GM12878 (cell line): ENCODE data around the gene CD248. TPM values are rescaled to one million over a fixed set of nuclear protein-coding genes. Genes with fewer than 3 reads are reported as not detected.
A peak's percentile ranks its signal among the peaks of the same experiment; 100 is the strongest.

ENCODE experiments used
- ATAC-seq: fragments of 200-7000 bp; cut with Tn5 transposase; 3 replicates; pipeline ENCODE4 v1.9.1; 2020; ENCODE audit warnings: mild to moderate bottlenecking, moderate library complexity
- BruUV-seq: library from RNA; stranded (reverse); fragments of 400-500 nt; replicated peaks from 2 replicates; lab custom pipeline; 2021; lab: Mats Ljungman, UMichigan
- CTCF ChIA-PET: fragments of 300-600 bp; sonication (Branson Sonifier 250); formaldehyde crosslinking; extraction: SDS; loops from one replicate; lab custom pipeline; 2021; ENCODE audit warnings: inconsistent platforms; lab: Yijun Ruan, JAX
- POLR2A ChIA-PET: fragments of 350-600 bp; formaldehyde crosslinking; extraction: SDS; loops from one replicate; lab custom pipeline; 2021; ENCODE audit warnings: inconsistent platforms; lab: Charles Lee
- RAD21 ChIA-PET: fragments of 300-600 bp; sonication (Branson Sonifier 250); formaldehyde crosslinking; loops from one replicate; lab custom pipeline; 2023; ENCODE audit warnings: antibody characterized with exemption; ENCODE audit not compliant: unreplicated experiment; lab: Charles Lee
- SMC1A ChIA-PET: fragments of 300-600 bp; sonication (Branson Sonifier 250); formaldehyde crosslinking; loops from one replicate; lab custom pipeline; 2023; ENCODE audit not compliant: unreplicated experiment, uncharacterized antibody; lab: Charles Lee
- DNase-seq: peaks from one replicate; pipeline ENCODE4 v3.0.0-alpha.2; 2011; ENCODE audit warnings: low read depth, low spot score
- FAIRE-seq: peaks from 3 replicates; lab custom pipeline; 2011; peaks lifted over from hg19 to GRCh38; lab: Jason Lieb, UNC
- H2AFZ ChIP-seq: 2 replicates; pipeline ENCODE4 v1.6.0; 2011; ENCODE audit warnings: low read depth, low read length, control low read depth; ENCODE audit not compliant: control insufficient read depth
- H3K27ac ChIP-seq: 2 replicates; pipeline ENCODE4 v1.5.1; 2011; ENCODE audit warnings: control low read depth; ENCODE audit not compliant: control insufficient read depth, insufficient read depth
- H3K27me3 ChIP-seq, 2 experiments: replicated peaks in 1 of 2; 2 replicates each; pipeline versions ENCODE4 v1.6.0 to v1.6.1; 2011; ENCODE audit warnings: low read length in 1 of 2; ENCODE audit not compliant: control insufficient read depth in 2 of 2, insufficient read depth in 2 of 2
- H3K36me3 ChIP-seq, 2 experiments: 2 replicates each; pipeline ENCODE4 v1.5.1; 2011; ENCODE audit warnings: low read length in 1 of 2; ENCODE audit not compliant: control insufficient read depth in 2 of 2, insufficient read depth in 2 of 2
- H3K4me1 ChIP-seq: 2 replicates; pipeline ENCODE4 v1.6.1; 2011; ENCODE audit warnings: mild to moderate bottlenecking, low read length, moderate library complexity, mixed read lengths; ENCODE audit not compliant: control insufficient read depth, insufficient read depth
- H3K4me2 ChIP-seq: 2 replicates; pipeline ENCODE4 v1.6.0; 2011; ENCODE audit warnings: control low read depth; ENCODE audit not compliant: control insufficient read depth, insufficient read depth
- H3K4me3 ChIP-seq: fragments of 200-600 bp; sonication (generic); 2 replicates; pipeline ENCODE4 v1.5.1; 2016
- H3K79me2 ChIP-seq: 2 replicates; pipeline ENCODE4 v1.6.0; 2011; ENCODE audit warnings: low read length; ENCODE audit not compliant: control insufficient read depth, insufficient read depth
- H3K9ac ChIP-seq: 2 replicates; pipeline ENCODE4 v1.8.0; 2011; ENCODE audit warnings: low read length, control low read depth, mixed read lengths; ENCODE audit not compliant: control insufficient read depth, insufficient read depth
- H3K9me3 ChIP-seq: replicated peaks from 3 replicates; pipeline ENCODE4 v1.5.1; 2011; ENCODE audit warnings: mild to moderate bottlenecking, low read length; ENCODE audit not compliant: control insufficient read depth, insufficient read depth
- H4K20me1 ChIP-seq: 2 replicates; pipeline ENCODE4 v1.6.0; 2011; ENCODE audit not compliant: control insufficient read depth, insufficient read depth
- BCL11A ChIP-seq: IDR thresholded peaks from 2 replicates; pipeline ENCODE4 v1.6.1; 2011; ENCODE audit warnings: low read depth, low read length
- EZH2 ChIP-seq: IDR thresholded peaks from 2 replicates; pipeline ENCODE4 v1.6.1; 2012; ENCODE audit warnings: low read depth, mild to moderate bottlenecking, control low read depth, inconsistent platforms, low read length, borderline replicate concordance; ENCODE audit not compliant: control insufficient read depth
- SIN3A ChIP-seq: IDR thresholded peaks from 2 replicates; pipeline ENCODE4 v1.6.1; 2012; ENCODE audit warnings: low read depth, low read length, improper control_type of control experiment
- SIX5 ChIP-seq: IDR thresholded peaks from 2 replicates; pipeline ENCODE4 v1.6.1; 2011; ENCODE audit warnings: mild to moderate bottlenecking, low read depth, low read length, moderate library complexity; ENCODE audit not compliant: severe bottlenecking
- STAT3 ChIP-seq: IDR thresholded peaks from 2 replicates; pipeline ENCODE4 v1.6.1; 2011; ENCODE audit warnings: low read depth, low read length, improper control_type of control experiment
- ZNF274 ChIP-seq: IDR thresholded peaks from one replicate; pipeline ENCODE4 v1.8.0; 2011; ENCODE audit not compliant: insufficient read length, insufficient read depth
- WGBS: methylation state at CpG from one replicate; pipeline ENCODE4 v1.1.6; 2016; ENCODE audit warnings: low lambda C conversion rate; ENCODE audit not compliant: insufficient replicate concordance, insufficient coverage; ENCODE audit errors: missing lambda C conversion rate; 5-methylcytosine and 5-hydroxymethylcytosine counted together
- in situ Hi-C: fragments of 300-500 bp; cut with MboI; formaldehyde crosslinking; loops from 9 replicates; pipeline ENCODE4 v1.14.3; 2018; ENCODE audit warnings: mixed read lengths
- intact Hi-C: fragments of 100-400 bp; cut with micrococcal nuclease; formaldehyde crosslinking; loops from one replicate; pipeline ENCODE4 v1.14.2; 2022; ENCODE audit not compliant: unreplicated experiment
- polyA plus RNA-seq, 11 experiments: library from polyadenylated mRNA; depleted of rRNA in 4 of 11; unstranded in 6 of 11; stranded (reverse) in 5 of 11; fragments of >200 nt; fragmentation: Nextera tagmentation in 4 of 11; fragmentation: Illumina TruSeq in 1 of 11; extraction: Ambion mirVana in 4 of 11; extraction: Trizol in 1 of 11; gene quantifications; 1 replicate in 1 of 11; 2 replicates in 10 of 11; pipeline versions ENCODE4 v1.2.1 to v1.2.3, GENCODE V29; 2011 to 2016; ENCODE audit warnings: inconsistent platforms in 2 of 11, missing spikeins in 2 of 11, low read depth in 1 of 11
- total RNA-seq, 4 experiments: library from RNA; depleted of rRNA in 3 of 4; stranded (reverse); fragments of >200 nt in 3 of 4; fragmentation: Illumina TruSeq in 1 of 4; extraction: Trizol in 1 of 4; gene quantifications; 2 replicates each; pipeline versions ENCODE4 v1.2.1 to v1.2.3, GENCODE V29; 2013 to 2021
- TF ChIP-seq, protein P1 (sequence below): fragments of 450-650 bp; IDR thresholded peaks from 2 replicates; pipeline ENCODE4 v1.6.1; 2018; ENCODE audit warnings: mild to moderate bottlenecking, low read depth, moderate library complexity; ENCODE audit not compliant: partially characterized antibody
- TF ChIP-seq, protein P2 (sequence below): fragments of 450-650 bp; IDR thresholded peaks from 2 replicates; pipeline ENCODE4 v1.6.1; 2017; ENCODE audit warnings: low read depth, mild to moderate bottlenecking, moderate library complexity
- TF ChIP-seq, protein P3 (sequence below): fragments of 450-650 bp; formaldehyde crosslinking; IDR thresholded peaks from 2 replicates; pipeline ENCODE4 v1.5.0; 2022; ENCODE audit warnings: mild to moderate bottlenecking, missing genetic modification characterization
- TF ChIP-seq, protein P4 (sequence below): IDR thresholded peaks from 2 replicates; pipeline ENCODE4 v1.6.1; 2012; ENCODE audit warnings: mild to moderate bottlenecking, low read depth, low read length

The CD248 gene
- total and polyA plus RNA-seq, 10 of the 15 experiments (the other 5 are each of a cell fraction or from before 2014, with no cell fraction given), result 0.10 to 0.21 (median 0.20) TPM; not detected in 7

DNA sequence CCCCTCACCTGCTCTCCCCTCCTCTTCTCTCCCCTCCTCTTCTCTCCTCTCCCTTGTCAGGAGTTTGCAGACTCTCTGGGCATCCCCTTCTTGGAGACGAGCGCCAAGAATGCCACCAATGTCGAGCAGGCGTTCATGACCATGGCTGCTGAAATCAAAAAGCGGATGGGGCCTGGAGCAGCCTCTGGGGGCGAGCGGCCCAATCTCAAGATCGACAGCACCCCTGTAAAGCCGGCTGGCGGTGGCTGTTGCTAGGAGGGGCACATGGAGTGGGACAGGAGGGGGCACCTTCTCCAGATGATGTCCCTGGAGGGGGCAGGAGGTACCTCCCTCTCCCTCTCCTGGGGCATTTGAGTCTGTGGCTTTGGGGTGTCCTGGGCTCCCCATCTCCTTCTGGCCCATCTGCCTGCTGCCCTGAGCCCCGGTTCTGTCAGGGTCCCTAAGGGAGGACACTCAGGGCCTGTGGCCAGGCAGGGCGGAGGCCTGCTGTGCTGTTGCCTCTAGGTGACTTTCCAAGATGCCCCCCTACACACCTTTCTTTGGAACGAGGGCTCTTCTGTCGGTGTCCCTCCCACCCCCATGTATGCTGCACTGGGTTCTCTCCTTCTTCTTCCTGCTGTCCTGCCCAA is 40.7 kb downstream of the CD248 start:
- Histone ChIP-seq H4K20me1 (no peaks in the 10 kb centered on the region), H3K36me3 (peaks cover 20 to 32% of the 10 kb centered on the region in 2 experiments), H3K4me1 (peaks cover 5% of the 10 kb centered on the region), H3K27ac (no peak overlapping the region), H3K4me2 (no peak overlapping the region), H3K9me3 (no peaks in the 10 kb centered on the region), H3K9ac (no peak overlapping the region), H2AFZ (no peak overlapping the region), H3K4me3 (no peak overlapping the region), H3K27me3 (no peaks in the 10 kb centered on the region), H3K79me2 (peaks cover 1% of the 10 kb centered on the region)
- intact Hi-C loops (no loop called here), in situ Hi-C loops (no loop called here)
- ChIA-PET SMC1A (no interaction called here), CTCF (no interaction called here), RAD21 (no interaction called here), POLR2A (no interaction called here)
- 98% methylated on average over 14 of the region's 14 CpGs for WGBS
- FAIRE-seq (no peak), DNase-seq (no peak), ATAC-seq (no peak)
- TSS peak; percentile 10 for BruUV-seq
- TF ChIP-seq, protein P1, sequence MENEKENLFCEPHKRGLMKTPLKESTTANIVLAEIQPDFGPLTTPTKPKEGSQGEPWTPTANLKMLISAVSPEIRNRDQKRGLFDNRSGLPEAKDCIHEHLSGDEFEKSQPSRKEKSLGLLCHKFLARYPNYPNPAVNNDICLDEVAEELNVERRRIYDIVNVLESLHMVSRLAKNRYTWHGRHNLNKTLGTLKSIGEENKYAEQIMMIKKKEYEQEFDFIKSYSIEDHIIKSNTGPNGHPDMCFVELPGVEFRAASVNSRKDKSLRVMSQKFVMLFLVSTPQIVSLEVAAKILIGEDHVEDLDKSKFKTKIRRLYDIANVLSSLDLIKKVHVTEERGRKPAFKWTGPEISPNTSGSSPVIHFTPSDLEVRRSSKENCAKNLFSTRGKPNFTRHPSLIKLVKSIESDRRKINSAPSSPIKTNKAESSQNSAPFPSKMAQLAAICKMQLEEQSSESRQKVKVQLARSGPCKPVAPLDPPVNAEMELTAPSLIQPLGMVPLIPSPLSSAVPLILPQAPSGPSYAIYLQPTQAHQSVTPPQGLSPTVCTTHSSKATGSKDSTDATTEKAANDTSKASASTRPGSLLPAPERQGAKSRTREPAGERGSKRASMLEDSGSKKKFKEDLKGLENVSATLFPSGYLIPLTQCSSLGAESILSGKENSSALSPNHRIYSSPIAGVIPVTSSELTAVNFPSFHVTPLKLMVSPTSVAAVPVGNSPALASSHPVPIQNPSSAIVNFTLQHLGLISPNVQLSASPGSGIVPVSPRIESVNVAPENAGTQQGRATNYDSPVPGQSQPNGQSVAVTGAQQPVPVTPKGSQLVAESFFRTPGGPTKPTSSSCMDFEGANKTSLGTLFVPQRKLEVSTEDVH, result no peak
- TF ChIP-seq SIN3A, result no peak
- TF ChIP-seq SIX5, result no peak
- TF ChIP-seq, protein P2, sequence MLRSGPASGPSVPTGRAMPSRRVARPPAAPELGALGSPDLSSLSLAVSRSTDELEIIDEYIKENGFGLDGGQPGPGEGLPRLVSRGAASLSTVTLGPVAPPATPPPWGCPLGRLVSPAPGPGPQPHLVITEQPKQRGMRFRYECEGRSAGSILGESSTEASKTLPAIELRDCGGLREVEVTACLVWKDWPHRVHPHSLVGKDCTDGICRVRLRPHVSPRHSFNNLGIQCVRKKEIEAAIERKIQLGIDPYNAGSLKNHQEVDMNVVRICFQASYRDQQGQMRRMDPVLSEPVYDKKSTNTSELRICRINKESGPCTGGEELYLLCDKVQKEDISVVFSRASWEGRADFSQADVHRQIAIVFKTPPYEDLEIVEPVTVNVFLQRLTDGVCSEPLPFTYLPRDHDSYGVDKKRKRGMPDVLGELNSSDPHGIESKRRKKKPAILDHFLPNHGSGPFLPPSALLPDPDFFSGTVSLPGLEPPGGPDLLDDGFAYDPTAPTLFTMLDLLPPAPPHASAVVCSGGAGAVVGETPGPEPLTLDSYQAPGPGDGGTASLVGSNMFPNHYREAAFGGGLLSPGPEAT, result no peak
- TF ChIP-seq ZNF274, result no peak
- TF ChIP-seq, protein P3, sequence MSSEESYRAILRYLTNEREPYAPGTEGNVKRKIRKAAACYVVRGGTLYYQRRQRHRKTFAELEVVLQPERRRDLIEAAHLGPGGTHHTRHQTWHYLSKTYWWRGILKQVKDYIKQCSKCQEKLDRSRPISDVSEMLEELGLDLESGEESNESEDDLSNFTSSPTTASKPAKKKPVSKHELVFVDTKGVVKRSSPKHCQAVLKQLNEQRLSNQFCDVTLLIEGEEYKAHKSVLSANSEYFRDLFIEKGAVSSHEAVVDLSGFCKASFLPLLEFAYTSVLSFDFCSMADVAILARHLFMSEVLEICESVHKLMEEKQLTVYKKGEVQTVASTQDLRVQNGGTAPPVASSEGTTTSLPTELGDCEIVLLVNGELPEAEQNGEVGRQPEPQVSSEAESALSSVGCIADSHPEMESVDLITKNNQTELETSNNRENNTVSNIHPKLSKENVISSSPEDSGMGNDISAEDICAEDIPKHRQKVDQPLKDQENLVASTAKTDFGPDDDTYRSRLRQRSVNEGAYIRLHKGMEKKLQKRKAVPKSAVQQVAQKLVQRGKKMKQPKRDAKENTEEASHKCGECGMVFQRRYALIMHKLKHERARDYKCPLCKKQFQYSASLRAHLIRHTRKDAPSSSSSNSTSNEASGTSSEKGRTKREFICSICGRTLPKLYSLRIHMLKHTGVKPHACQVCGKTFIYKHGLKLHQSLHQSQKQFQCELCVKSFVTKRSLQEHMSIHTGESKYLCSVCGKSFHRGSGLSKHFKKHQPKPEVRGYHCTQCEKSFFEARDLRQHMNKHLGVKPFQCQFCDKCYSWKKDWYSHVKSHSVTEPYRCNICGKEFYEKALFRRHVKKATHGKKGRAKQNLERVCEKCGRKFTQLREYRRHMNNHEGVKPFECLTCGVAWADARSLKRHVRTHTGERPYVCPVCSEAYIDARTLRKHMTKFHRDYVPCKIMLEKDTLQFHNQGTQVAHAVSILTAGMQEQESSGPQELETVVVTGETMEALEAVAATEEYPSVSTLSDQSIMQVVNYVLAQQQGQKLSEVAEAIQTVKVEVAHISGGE (CRISPR knock-in tag), result no peak
- TF ChIP-seq BCL11A, result no peak
- TF ChIP-seq EZH2, result no peak
- TF ChIP-seq, protein P4, sequence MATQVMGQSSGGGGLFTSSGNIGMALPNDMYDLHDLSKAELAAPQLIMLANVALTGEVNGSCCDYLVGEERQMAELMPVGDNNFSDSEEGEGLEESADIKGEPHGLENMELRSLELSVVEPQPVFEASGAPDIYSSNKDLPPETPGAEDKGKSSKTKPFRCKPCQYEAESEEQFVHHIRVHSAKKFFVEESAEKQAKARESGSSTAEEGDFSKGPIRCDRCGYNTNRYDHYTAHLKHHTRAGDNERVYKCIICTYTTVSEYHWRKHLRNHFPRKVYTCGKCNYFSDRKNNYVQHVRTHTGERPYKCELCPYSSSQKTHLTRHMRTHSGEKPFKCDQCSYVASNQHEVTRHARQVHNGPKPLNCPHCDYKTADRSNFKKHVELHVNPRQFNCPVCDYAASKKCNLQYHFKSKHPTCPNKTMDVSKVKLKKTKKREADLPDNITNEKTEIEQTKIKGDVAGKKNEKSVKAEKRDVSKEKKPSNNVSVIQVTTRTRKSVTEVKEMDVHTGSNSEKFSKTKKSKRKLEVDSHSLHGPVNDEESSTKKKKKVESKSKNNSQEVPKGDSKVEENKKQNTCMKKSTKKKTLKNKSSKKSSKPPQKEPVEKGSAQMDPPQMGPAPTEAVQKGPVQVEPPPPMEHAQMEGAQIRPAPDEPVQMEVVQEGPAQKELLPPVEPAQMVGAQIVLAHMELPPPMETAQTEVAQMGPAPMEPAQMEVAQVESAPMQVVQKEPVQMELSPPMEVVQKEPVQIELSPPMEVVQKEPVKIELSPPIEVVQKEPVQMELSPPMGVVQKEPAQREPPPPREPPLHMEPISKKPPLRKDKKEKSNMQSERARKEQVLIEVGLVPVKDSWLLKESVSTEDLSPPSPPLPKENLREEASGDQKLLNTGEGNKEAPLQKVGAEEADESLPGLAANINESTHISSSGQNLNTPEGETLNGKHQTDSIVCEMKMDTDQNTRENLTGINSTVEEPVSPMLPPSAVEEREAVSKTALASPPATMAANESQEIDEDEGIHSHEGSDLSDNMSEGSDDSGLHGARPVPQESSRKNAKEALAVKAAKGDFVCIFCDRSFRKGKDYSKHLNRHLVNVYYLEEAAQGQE, result no peak
- TF ChIP-seq STAT3, result no peak
